ENCODE measurements around the gene SYPL1. TPM values are rescaled to one million over a fixed set of nuclear protein-coding genes. Genes with fewer than 3 reads are reported as not detected.
A peak's percentile ranks its signal among the peaks of the same experiment; 100 is the strongest.

Gene SYPL1
- total and polyA plus RNA-seq, 2 donors (not counting 1 experiment from before 2014, with no cell fraction given), result 58.5 to 130 TPM

DNA sequence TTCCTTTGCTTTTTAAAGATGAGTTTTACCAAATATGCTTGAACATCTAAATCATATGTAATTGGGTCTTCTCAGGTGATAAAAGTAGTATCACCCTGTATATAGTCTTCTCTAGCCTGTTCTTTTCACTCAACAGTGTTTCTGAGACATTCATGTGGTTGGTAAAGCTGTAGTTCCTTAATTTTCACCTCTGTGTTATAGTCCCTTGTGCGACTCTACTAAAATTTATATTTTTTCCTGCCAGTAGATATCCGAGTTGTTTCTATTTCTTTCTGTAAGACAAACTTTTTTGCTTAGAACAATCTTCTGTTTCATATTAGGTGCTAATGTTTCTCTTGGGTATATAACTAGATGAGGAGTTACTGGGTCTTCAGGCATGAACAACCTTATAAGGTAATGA, 35.6 kb downstream of the SYPL1 start:
- Histone ChIP-seq H3K27ac (ENCODE audit: low read length in 2 of 2) (peak overlapping the region; percentile 72 to 77), H3K4me1 (ENCODE audit: control insufficient read depth in 2 of 2, insufficient read depth in 2 of 2, low read length in 2 of 2) (peaks cover 84 to 90% of the 10 kb centered on the region in 2 donors), H3K36me3 (replicated peaks in 1 of 2; ENCODE audit: control extremely low read depth in 1 of 2, control insufficient read depth in 1 of 2, extremely low read depth in 1 of 2, insufficient read depth in 2 of 2, low read length in 1 of 2) (no peaks in the 10 kb centered on the region), H3K4me2 (replicated peaks; ENCODE audit: low read depth, low read length, poor library complexity, severe bottlenecking) (peak overlapping the region; percentile 52), H3K27me3 (replicated peaks in 1 of 4; ENCODE audit: control extremely low read depth in 1 of 4, control insufficient read depth in 3 of 4, insufficient read depth in 4 of 4, low read length in 3 of 4) (no peaks in the 10 kb centered on the region), H3K79me2 (ENCODE audit: control insufficient read depth, insufficient read depth, low read length) (peaks cover 8% of the 10 kb centered on the region), H3K9ac (ENCODE audit: low read length) (peak overlapping the region; percentile 32), H3K4me3 (ENCODE audit: control extremely low read depth in 1 of 5, extremely low read depth in 1 of 5, insufficient read depth in 1 of 5, low read depth in 2 of 5, low read length in 4 of 5) (peak overlapping the region in 1 of 5 experiments; percentile 50), H4K20me1 (ENCODE audit: control insufficient read depth, insufficient read depth, low read length, poor library complexity, severe bottlenecking) (no peaks in the 10 kb centered on the region), H3K9me3 (ENCODE audit: control extremely low read depth in 1 of 3, control insufficient read depth in 2 of 3, insufficient read depth in 1 of 3, low read length in 2 of 3) (no peaks in the 10 kb centered on the region), H2AFZ (ENCODE audit: insufficient read depth, low read depth, low read length, poor library complexity, severe bottlenecking) (no peak overlapping the region)
- no peak for ATAC-seq (ENCODE audit: low read depth)
- Mint-ChIP-seq H3K4me1 (peaks cover 80% of the 10 kb centered on the region), H3K27ac (peak overlapping the region; percentile 80), H3K27me3 (no peaks in the 10 kb centered on the region), H3K4me3 (peak overlapping the region; percentile 62), H3K9me3 (ENCODE audit: insufficient read depth) (no peaks in the 10 kb centered on the region)
- intact Hi-C loops (cut with micrococcal nuclease), result loop anchor here (1.0 to 10.0 kb wide), 2 partner anchors 9 to 1132 kb away; no protein-coding TSS in a partner anchor
- ChIA-PET CTCF (interaction anchor here (1.3 to 7.5 kb wide), 6 partner anchors 13 to 78 kb away, joined by 3 to 44 read pairs (median 10); partner anchors contain the start of gene SYPL1), POLR2A (interaction anchor here (0.7 to 1.7 kb wide), 3 partner anchors 15 to 36 kb away, joined by 3 to 4 read pairs (median 4); partner anchors contain the start of gene SYPL1)
- no CpG with 5 or more reads among the region's 2 CpGs for WGBS (ENCODE audit: insufficient coverage)
- peak; percentile 34 for DNase-seq
- no peak for TF ChIP-seq CTCF (IDR thresholded peaks at IDR 0.05)
- no peak for TF ChIP-seq EZH2 (IDR thresholded peaks at IDR 0.05; ENCODE audit: borderline replicate concordance, insufficient read depth, low read depth, low read length, poor library complexity, severe bottlenecking)

GRCh38 chr7:106075937-106076336, 36.2 kb downstream of the SYPL1 start:
- ATAC-seq (ENCODE audit: low read depth) (no peak), DNase-seq (peak; percentile 59)
- ChIA-PET POLR2A (interaction anchor here (1.5 kb wide), 1 partner anchor 37 kb away, joined by 4 read pairs; the partner anchor contains the start of gene SYPL1), CTCF (interaction anchor here (1.4 to 7.5 kb wide), 7 partner anchors 8 to 78 kb away, joined by 3 to 147 read pairs (median 53); partner anchors contain the start of gene SYPL1)
- Mint-ChIP-seq H3K4me3 (peak overlapping the region; percentile 62), H3K27me3 (no peaks in the 10 kb centered on the region), H3K9me3 (ENCODE audit: insufficient read depth) (no peaks in the 10 kb centered on the region), H3K4me1 (peaks cover 85% of the 10 kb centered on the region), H3K27ac (peak overlapping the region; percentile 80)
- 29% methylated on average over 1 of the region's 2 CpGs for WGBS (ENCODE audit: insufficient coverage)
- Histone ChIP-seq H3K36me3 (replicated peaks in 1 of 2; ENCODE audit: control extremely low read depth in 1 of 2, control insufficient read depth in 1 of 2, extremely low read depth in 1 of 2, insufficient read depth in 2 of 2, low read length in 1 of 2) (no peaks in the 10 kb centered on the region), H3K4me2 (replicated peaks; ENCODE audit: low read depth, low read length, poor library complexity, severe bottlenecking) (peak overlapping the region; percentile 52), H4K20me1 (ENCODE audit: control insufficient read depth, insufficient read depth, low read length, poor library complexity, severe bottlenecking) (no peaks in the 10 kb centered on the region), H3K27ac (ENCODE audit: low read length in 2 of 2) (peak overlapping the region; percentile 72 to 77), H3K79me2 (ENCODE audit: control insufficient read depth, insufficient read depth, low read length) (peaks cover 8% of the 10 kb centered on the region), H3K9me3 (ENCODE audit: control extremely low read depth in 1 of 3, control insufficient read depth in 2 of 3, insufficient read depth in 1 of 3, low read length in 2 of 3) (no peaks in the 10 kb centered on the region), H2AFZ (ENCODE audit: insufficient read depth, low read depth, low read length, poor library complexity, severe bottlenecking) (no peak overlapping the region), H3K27me3 (replicated peaks in 1 of 4; ENCODE audit: control extremely low read depth in 1 of 4, control insufficient read depth in 3 of 4, insufficient read depth in 4 of 4, low read length in 3 of 4) (no peaks in the 10 kb centered on the region), H3K4me3 (ENCODE audit: control extremely low read depth in 1 of 5, extremely low read depth in 1 of 5, insufficient read depth in 1 of 5, low read depth in 2 of 5, low read length in 4 of 5) (peak overlapping the region in 1 of 5 experiments; percentile 50), H3K9ac (ENCODE audit: low read length) (peak overlapping the region; percentile 32), H3K4me1 (ENCODE audit: control insufficient read depth in 2 of 2, insufficient read depth in 2 of 2, low read length in 2 of 2) (peaks cover 89 to 95% of the 10 kb centered on the region in 2 donors)
- TF ChIP-seq EZH2 (IDR thresholded peaks at IDR 0.05; ENCODE audit: borderline replicate concordance, insufficient read depth, low read depth, low read length, poor library complexity, severe bottlenecking), result no peak
- TF ChIP-seq CTCF (IDR thresholded peaks at IDR 0.05), result no peak
- intact Hi-C loops (cut with micrococcal nuclease), result loop anchor here (1.0 to 10.0 kb wide), 2 partner anchors 9 to 1131 kb away; no protein-coding TSS in a partner anchor

Data from B cell (primary cell).